NCI-H1436 (cell line): ENCODE results near the gene IFITM1.
"Not testable (repeated sequence)": the region's sequence is repeated elsewhere in the genome, so short reads cannot be mapped to it uniquely, and the experiment has no call there.

Experiments used
- DNase-seq: peaks from one replicate; lab custom pipeline; 2025; lab: John Stamatoyannopoulos, UW

IFITM1 gene

GRCh38 chr11:326842-327580 lies 13.2 kb downstream of the IFITM1 start:
- DNase-seq: no peak

DNA sequence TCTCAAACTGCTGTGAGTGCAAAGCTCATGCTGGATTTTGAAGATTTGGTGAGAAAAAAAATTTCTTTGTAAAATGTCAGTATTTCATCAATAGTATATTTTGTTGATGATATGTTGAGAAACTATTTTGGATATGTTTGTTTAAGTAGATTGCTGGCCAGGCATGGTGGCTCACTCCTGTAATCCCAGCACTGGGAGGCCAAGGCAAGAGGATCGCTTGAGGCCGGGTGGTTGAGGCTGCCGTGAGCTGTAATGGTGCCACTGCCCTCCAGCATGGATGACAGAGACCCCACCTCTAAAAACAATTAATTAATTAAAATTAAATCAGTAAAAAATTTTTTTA lies 13.7 kb downstream of the IFITM1 start:
- no peak for DNase-seq

DNA sequence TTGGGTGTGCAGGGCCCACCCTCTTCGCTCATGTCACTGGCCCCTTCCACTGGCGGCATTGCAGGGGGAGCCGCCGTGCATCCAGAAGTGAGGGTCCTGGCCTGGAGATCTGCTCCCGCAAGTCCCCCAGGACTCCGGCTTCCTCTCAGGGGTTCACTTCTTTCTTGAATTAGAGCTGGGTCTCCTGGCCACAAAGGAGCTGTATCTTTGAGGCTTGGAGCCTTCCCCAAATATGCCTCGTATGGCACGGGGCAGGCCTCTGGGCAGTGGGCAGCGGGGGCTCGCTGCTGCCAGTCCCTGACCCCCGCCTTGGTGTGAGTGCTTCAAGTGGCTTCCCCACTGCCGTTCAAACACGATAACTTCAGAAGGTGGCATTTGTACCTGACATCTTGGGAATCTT lies 14.2 kb downstream of the IFITM1 start:
- no peak for DNase-seq

DNA sequence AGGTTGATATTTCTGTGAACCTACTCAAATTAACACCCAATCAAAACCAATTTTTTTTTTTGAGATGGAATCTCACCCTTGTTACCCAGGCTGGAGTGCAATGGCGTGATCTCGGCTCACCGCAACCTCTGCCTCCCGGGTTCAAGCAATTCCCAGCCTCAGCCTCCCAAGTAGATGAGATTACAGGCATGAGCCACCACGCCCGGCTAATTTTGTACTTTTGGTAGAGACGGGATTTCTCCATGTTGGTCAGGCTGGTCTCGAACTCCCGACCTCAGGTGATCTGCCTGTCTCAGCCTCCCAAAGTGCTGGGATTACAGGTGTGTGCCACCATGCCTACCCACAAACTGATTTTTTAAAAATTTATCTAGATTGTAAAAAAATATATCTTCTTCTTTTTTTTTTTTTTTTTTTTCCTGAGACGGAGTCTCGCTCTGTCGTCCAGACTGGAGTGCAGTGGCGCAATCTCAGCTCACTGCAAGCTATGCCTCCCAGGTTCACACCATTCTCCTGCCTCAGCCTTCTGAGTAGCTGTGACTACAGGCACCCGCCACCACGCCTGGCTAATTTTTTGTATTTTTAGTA lies 14.8 kb downstream of the IFITM1 start:
- DNase-seq: not testable (repeated sequence)

- no peak for DNase-seq
Observed at GRCh38 chr11:329886-330253, 16.0 kb downstream of the IFITM1 start.

- DNase-seq: no peak
Observed at GRCh38 chr11:330307-330693, 16.5 kb downstream of the IFITM1 start.

DNA sequence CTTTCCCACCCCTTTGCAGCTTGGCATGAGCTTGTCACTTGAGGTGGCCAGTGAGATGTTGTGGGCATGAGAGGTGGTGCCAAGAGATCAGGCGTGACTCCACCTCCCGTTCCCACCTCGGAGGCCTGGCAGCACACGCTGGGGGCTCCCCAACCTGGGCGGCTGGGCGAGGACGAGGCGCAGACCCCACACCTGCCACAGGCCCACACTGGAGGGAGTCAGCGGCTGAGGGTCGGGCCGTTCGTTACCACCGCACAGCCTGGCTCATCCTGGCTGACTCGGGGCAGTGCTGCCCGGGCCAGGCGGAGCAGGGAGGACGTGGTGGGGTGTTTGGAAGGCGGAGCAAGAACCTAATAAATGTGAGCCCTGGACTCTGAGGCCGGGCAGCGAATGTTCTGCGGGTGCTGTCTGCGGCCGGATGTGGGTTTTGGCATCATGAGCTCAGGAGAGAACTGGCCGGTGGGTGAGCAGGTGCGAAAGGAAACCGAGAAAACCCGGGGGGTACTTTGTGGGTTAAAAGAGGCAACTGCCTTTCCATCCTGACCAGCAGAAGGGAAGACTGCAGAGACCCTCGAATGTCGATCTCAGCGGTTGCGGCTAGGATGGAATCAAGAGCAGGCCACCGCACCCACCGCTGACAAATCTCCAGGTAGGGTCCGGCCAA lies 17.0 kb downstream of the IFITM1 start:
- DNase-seq: no peak

DNA sequence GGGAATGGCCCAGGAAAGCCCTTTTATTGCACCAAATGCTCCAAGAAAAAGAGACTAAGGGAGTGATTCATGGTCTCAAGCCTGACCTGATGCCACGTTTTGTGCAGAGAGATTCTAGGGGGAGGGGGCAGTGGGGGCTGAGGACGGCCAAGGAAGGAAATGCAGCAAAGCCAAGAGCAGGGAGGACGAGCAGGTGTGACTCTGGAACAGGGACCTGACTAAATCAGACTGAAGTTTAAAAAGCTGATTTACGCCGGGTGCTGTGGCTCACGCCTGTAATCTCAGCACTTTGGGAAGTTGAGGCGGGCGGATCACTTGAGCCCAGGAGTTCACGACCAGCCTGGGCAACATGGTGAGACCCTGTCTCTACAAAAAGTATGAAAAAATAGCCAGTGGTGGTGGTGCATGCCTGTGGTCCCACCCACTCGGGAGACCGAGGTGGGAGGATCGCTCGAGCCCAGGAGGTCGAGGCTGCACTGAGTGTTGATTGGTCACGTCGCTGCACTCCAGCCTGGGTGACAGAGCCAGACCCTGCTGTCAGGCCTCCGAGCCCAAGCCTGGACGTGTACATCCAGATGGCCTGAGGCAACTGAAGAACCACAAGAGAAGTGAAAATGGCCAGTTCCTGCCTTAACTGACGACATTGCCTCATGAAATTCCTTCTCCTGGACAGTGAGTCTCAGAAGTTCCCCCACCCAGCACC lies 17.7 kb downstream of the IFITM1 start:
- DNase-seq: no peak

DNA sequence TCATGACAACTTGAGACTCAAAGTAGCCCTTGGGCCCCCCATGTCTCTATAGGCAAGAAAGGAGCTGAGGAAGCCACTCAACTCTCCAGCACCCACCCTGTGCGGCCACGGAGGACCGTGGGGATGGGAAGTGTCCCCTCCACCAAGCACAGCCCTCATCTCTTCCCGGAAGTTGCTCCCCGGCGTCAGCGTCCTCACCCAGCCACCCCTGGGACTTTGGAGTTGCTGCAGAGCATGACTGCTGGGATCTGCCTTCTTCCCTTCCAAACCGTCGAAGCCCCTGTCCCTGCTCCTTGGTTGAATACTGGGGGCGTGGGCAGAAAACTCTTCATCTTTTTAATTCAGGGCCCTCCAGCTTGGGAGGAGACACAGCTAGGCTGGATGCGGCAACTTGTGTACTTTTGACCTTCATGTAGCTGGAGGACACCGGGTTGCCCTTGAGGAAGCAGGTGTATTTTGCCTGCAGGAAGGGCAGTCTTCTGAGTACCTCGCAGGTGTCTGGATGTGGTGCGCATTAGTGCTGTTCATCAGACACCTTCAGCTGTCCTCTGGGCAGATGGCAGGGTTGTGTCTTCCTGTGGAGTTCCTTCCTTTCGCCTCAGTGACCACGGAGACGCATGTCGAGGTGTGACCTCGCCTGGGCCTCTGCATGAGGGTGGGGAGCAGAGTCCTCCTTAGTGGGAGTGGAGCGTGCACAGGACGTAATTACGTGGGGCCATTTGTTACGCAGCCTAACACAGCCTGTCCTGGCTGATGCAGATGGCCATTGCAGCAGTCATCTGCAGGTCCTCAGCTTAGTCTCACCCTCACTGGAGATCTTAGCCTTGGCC lies 19.0 kb downstream of the IFITM1 start:
- DNase-seq: no peak

GRCh38 chr11:333616-334263 lies 19.9 kb downstream of the IFITM1 start:
- not testable (repeated sequence) for DNase-seq

- DNase-seq: peak; percentile 39
Observed at GRCh38 chr11:334264-334994, 20.6 kb downstream of the IFITM1 start.

GRCh38 chr11:335779-336658 lies 22.2 kb downstream of the IFITM1 start:
- DNase-seq: no peak

GRCh38 chr11:336659-337198 lies 22.9 kb downstream of the IFITM1 start:
- no peak for DNase-seq

DNA sequence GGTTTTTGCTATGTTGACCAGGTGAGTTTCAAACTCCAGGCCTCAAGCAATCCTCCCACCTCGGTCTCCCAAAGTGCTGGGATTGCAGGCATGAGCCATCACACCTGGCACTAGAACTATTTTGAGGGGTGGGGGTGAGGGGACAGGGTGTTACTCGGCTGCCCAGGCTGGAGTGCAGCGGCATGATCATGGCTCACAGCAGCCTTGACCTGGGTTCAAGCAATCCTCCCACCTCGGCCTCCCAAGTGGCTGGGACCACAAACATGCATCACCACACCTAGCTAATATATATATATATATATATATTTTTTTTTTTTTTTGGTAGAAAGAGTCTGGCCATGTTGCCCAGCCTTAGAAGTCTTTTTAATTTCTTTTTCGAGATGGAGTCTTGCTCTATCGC lies 23.9 kb downstream of the IFITM1 start:
- no peak for DNase-seq

GRCh38 chr11:339963-340362 lies 26.1 kb downstream of the IFITM1 start:
- DNase-seq: no peak

- DNase-seq: no peak
Observed at GRCh38 chr11:340539-341512, 27.0 kb downstream of the IFITM1 start.

DNA sequence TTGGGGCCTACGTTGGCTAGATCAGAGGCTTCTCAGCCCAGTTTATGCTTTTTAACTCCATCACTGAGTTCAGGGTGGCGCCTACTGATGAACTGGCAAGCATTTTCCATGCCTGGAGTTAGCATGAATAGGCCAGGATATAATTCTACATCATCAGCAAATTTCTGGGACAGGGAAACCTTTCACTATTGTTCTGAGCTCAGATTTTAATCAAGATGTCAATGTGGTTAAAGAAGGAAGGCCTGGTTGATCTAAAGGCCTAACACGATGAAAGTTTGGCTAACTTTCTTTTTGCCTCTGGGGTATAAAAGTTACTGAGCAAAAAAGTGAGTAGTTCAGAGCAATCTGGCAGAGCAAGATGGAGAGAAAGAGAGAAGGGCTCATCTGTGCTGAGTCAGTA lies 28.5 kb downstream of the IFITM1 start:
- no peak for DNase-seq

GRCh38 chr11:344836-345578 lies 31.2 kb downstream of the IFITM1 start:
- no peak for DNase-seq
